Natural killer cell (primary cell): ENCODE results near the gene DUOXA1. TPM values are rescaled to one million over a fixed set of nuclear protein-coding genes. Genes with fewer than 3 reads are reported as not detected.
A peak's percentile ranks its signal among the peaks of the same experiment; 100 is the strongest.

Source experiments
- ATAC-seq, 3 donors: fragments of 150-1000 bp in 2 of 3; fragments of 200-7000 bp in 1 of 3; cut with Tn5 transposase; 1 replicate in 1 of 3; 2 replicates in 2 of 3; pipeline ENCODE4 v1.10.0; 2021; ENCODE audit warnings: mild to moderate bottlenecking in 2 of 3, moderate library complexity in 2 of 3
- DNase-seq, 2 donors: peaks; one replicate each; pipeline versions ENCODE4 v3.0.0 to v3.0.0-alpha.2; 2013 to 2021; ENCODE audit warnings: mixed read lengths in 1 of 2
- H3K27ac ChIP-seq: one replicate; pipeline ENCODE4 v1.5.1; 2013; ENCODE audit warnings: mild to moderate bottlenecking, low read length
- H3K27me3 ChIP-seq: one replicate; pipeline ENCODE4 v1.6.1; 2013; ENCODE audit warnings: low read length; ENCODE audit not compliant: control insufficient read depth, insufficient read depth
- H3K36me3 ChIP-seq: one replicate; pipeline ENCODE4 v1.6.1; 2013; ENCODE audit warnings: low read length; ENCODE audit not compliant: control insufficient read depth, insufficient read depth
- H3K4me1 ChIP-seq: one replicate; pipeline ENCODE4 v1.6.1; 2013; ENCODE audit warnings: low read length; ENCODE audit not compliant: control insufficient read depth, insufficient read depth
- H3K4me3 ChIP-seq: one replicate; pipeline ENCODE4 v1.5.1; 2013; ENCODE audit warnings: low read length
- H3K9me3 ChIP-seq: one replicate; pipeline ENCODE4 v1.6.1; 2013; ENCODE audit warnings: low read length; ENCODE audit not compliant: control insufficient read depth, insufficient read depth
- H3K27ac Mint-ChIP-seq, 2 donors: one replicate each; pipeline ENCODE4 v1.8.0; 2022; ENCODE audit warnings: mild to moderate bottlenecking in 2 of 2, mixed read lengths in 2 of 2, moderate library complexity in 1 of 2
- H3K27me3 Mint-ChIP-seq, 2 donors: one replicate each; pipeline ENCODE4 v1.8.0; 2022; ENCODE audit warnings: low read depth in 2 of 2, mixed read lengths in 2 of 2
- H3K36me3 Mint-ChIP-seq: one replicate; pipeline ENCODE4 v1.8.0; 2022; ENCODE audit warnings: mixed read lengths
- H3K4me1 Mint-ChIP-seq, 2 donors: one replicate each; pipeline ENCODE4 v1.8.0; 2022; ENCODE audit warnings: mixed read lengths in 2 of 2
- H3K4me3 Mint-ChIP-seq: one replicate; pipeline ENCODE4 v1.8.0; 2022; ENCODE audit warnings: mild to moderate bottlenecking, moderate library complexity, mixed read lengths
- H3K9me3 Mint-ChIP-seq, 2 donors: one replicate each; pipeline ENCODE4 v1.8.0; 2022; ENCODE audit warnings: mixed read lengths in 2 of 2
- CTCF ChIP-seq: fragments of 200-600 bp; IDR thresholded peaks from one replicate; pipeline ENCODE4 v1.8.0; 2022; ENCODE audit warnings: antibody characterized with exemption
- WGBS: methylation state at CpG from one replicate; pipeline ENCODE4 v1.1.7; 2013; ENCODE audit warnings: missing lambda C conversion rate; ENCODE audit not compliant: insufficient coverage; 5-methylcytosine and 5-hydroxymethylcytosine counted together
- intact Hi-C: fragments of 100-400 bp; cut with micrococcal nuclease; formaldehyde crosslinking; loops from one replicate; pipeline ENCODE4 v1.14.2; 2022
- total RNA-seq, 4 donors: library from RNA; stranded (reverse); fragments of 120-200 nt in 1 of 4; gene quantifications; one replicate each; pipeline versions ENCODE4 v1.2.3 to v1.2.4, GENCODE V29; 2013 to 2022

The DUOXA1 gene
- total RNA-seq, 3 donors from 2014 or later (not counting 1 experiment from before 2014, with no cell fraction given) = 0.39 to 0.40 TPM; not detected in 1

GRCh38 chr15:45118996-45119395, 10.7 kb downstream of the DUOXA1 start:
- no peak for TF ChIP-seq CTCF
- no peak overlapping the region for H3K27ac ChIP-seq
- H3K27me3 ChIP-seq = peaks cover 40% of the 10 kb centered on the region
- no peaks in the 10 kb centered on the region for H3K9me3 ChIP-seq
- DNase-seq (no peak), ATAC-seq (no peak)
- H3K4me1 Mint-ChIP-seq = peaks cover 14 to 22% of the 10 kb centered on the region in 2 donors
- H3K4me3 Mint-ChIP-seq = no peak overlapping the region
- intact Hi-C loops = no loop called here
- peaks cover 27% of the 10 kb centered on the region for H3K4me1 ChIP-seq
- peaks cover 53 to 57% of the 10 kb centered on the region in 2 donors for H3K27me3 Mint-ChIP-seq
- no peak overlapping the region for H3K27ac Mint-ChIP-seq
- no peak overlapping the region for H3K4me3 ChIP-seq
- no peaks in the 10 kb centered on the region for H3K9me3 Mint-ChIP-seq
- 92% methylated on average over 5 of the region's 5 CpGs for WGBS
- no peaks in the 10 kb centered on the region for H3K36me3 Mint-ChIP-seq
- no peaks in the 10 kb centered on the region for H3K36me3 ChIP-seq

- Histone ChIP-seq H3K4me1 (peaks cover 28% of the 10 kb centered on the region), H3K4me3 (no peak overlapping the region)
- WGBS = under 1% methylated on average over 14 of the region's 14 CpGs
These were observed 11.5 kb downstream of the DUOXA1 start for GRCh38 chr15:45118131-45118588.

GRCh38 chr15:45117308-45118130, 12.2 kb downstream of the DUOXA1 start:
- Mint-ChIP-seq H3K4me1 (peaks cover 14 to 24% of the 10 kb centered on the region in 2 donors), H3K9me3 (no peaks in the 10 kb centered on the region), H3K27me3 (peaks cover 55 to 62% of the 10 kb centered on the region in 2 donors), H3K4me3 (peak overlapping the region; percentile 88), H3K36me3 (no peaks in the 10 kb centered on the region), H3K27ac (peak overlapping the region in 1 of 2 donors; percentile 3)
- DNase-seq (no peak), ATAC-seq (peak; percentile 3 to 26 (median 15))
- intact Hi-C loops = no loop called here
- TF ChIP-seq CTCF = no peak
- H3K27me3 ChIP-seq = peaks cover 52% of the 10 kb centered on the region
- no peak overlapping the region for H3K27ac ChIP-seq
- 25% methylated on average over 33 of the region's 33 CpGs for WGBS
- no peaks in the 10 kb centered on the region for H3K36me3 ChIP-seq
- no peaks in the 10 kb centered on the region for H3K9me3 ChIP-seq
- no peak overlapping the region for H3K4me3 ChIP-seq
- peaks cover 28% of the 10 kb centered on the region for H3K4me1 ChIP-seq

More at GRCh38 chr15:45118131-45118588, 11.5 kb downstream of the DUOXA1 start:
- Mint-ChIP-seq H3K36me3 (no peaks in the 10 kb centered on the region), H3K4me3 (peak overlapping the region; percentile 88), H3K27me3 (peaks cover 57 to 60% of the 10 kb centered on the region in 2 donors), H3K27ac (peak overlapping the region in 1 of 2 donors; percentile 3), H3K9me3 (no peaks in the 10 kb centered on the region), H3K4me1 (peaks cover 14 to 24% of the 10 kb centered on the region in 2 donors)
- Histone ChIP-seq H3K9me3 (no peaks in the 10 kb centered on the region), H3K27ac (no peak overlapping the region), H3K36me3 (no peaks in the 10 kb centered on the region), H3K27me3 (peaks cover 49% of the 10 kb centered on the region)
- DNase-seq (peak; percentile 69 to 91), ATAC-seq (peak; percentile 98 to 100 (median 100))
- intact Hi-C loops = no loop called here
- peak; percentile 99 for TF ChIP-seq CTCF
